ENCODE measurements around the gene SKOR2. TPM values are rescaled to one million over a fixed set of nuclear protein-coding genes. Genes with fewer than 3 reads are reported as not detected.

The SKOR2 gene
- total and polyA plus RNA-seq, 9 donors, result 0.01 TPM; not detected in 8

DNA sequence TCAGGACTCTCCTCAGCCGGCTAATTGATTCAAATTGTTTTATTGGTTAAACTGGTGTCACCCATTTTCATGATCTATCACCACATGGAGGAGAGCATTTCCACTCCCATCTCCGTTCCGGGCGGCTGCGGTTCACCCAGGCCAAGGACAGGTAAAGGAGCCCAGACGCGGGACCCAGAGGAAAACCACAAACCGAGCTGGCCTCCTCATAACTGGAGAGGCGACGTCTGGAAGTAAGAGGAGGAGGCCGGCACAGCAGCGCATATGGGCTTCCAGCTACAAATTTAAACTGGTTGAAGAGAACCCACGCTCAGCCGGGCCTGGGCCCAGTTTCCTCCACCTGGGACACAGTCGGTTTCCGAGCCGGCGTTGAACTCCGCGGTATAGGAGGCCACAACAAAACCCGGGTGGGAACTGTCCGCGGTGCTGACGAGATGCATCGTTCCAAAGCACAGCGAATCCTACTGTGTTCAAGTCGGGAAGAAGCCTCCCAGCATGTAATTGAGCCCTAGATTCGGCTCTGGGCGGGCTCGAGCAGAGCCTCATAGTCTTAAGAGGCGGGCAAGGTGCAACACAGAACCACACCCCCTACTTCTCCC lies 3.0 kb upstream of the SKOR2 start:
- Histone ChIP-seq H3K4me3 (no peak overlapping the region), H3K9me3 (no peaks in the 10 kb centered on the region), H3K27me3 (no peaks in the 10 kb centered on the region), H3K36me3 (no peaks in the 10 kb centered on the region), H3K27ac (no peak overlapping the region), H3K4me1 (ENCODE audit: insufficient read depth) (peaks cover 2% of the 10 kb centered on the region)
- TF ChIP-seq POLR2A (IDR thresholded peaks at IDR 0.05) (no peak), CTCF (IDR thresholded peaks at IDR 0.05) (no peak), EP300 (IDR thresholded peaks at IDR 0.05) (no peak)
- intact Hi-C loops (cut with DNase I), result no loop called here
- WGBS, 3 donors, result 2% methylated on average over 31 of the region's 31 CpGs
- DNase-seq, result no peak

GRCh38 chr18:47253101-47253654 lies 1.7 kb upstream of the SKOR2 start:
- WGBS, 3 donors, result 3 to 5% (median 4%) methylated on average over 11 of the region's 11 CpGs
- Histone ChIP-seq H3K27ac (no peak overlapping the region), H3K9me3 (no peaks in the 10 kb centered on the region), H3K36me3 (no peaks in the 10 kb centered on the region), H3K4me1 (ENCODE audit: insufficient read depth) (peaks cover 2% of the 10 kb centered on the region), H3K27me3 (no peaks in the 10 kb centered on the region), H3K4me3 (no peak overlapping the region)
- DNase-seq, result no peak
- intact Hi-C loops (cut with DNase I), result no loop called here
- TF ChIP-seq POLR2A (IDR thresholded peaks at IDR 0.05), result no peak
- TF ChIP-seq CTCF (IDR thresholded peaks at IDR 0.05), result no peak
- TF ChIP-seq EP300 (IDR thresholded peaks at IDR 0.05), result no peak

GRCh38 chr18:47250391-47251046 lies 941 bp downstream of the SKOR2 start:
- intact Hi-C loops (cut with DNase I), result no loop called here
- TF ChIP-seq CTCF (IDR thresholded peaks at IDR 0.05) (no peak), POLR2A (IDR thresholded peaks at IDR 0.05) (no peak), EP300 (IDR thresholded peaks at IDR 0.05) (no peak)
- Histone ChIP-seq H3K27me3 (no peaks in the 10 kb centered on the region), H3K4me1 (ENCODE audit: insufficient read depth) (peaks cover 2% of the 10 kb centered on the region), H3K27ac (no peak overlapping the region), H3K9me3 (no peaks in the 10 kb centered on the region), H3K4me3 (no peak overlapping the region), H3K36me3 (no peaks in the 10 kb centered on the region)
- 3 to 5% (median 4%) methylated on average over 26 of the region's 26 CpGs for WGBS, 3 donors
- no peak for DNase-seq

DNA sequence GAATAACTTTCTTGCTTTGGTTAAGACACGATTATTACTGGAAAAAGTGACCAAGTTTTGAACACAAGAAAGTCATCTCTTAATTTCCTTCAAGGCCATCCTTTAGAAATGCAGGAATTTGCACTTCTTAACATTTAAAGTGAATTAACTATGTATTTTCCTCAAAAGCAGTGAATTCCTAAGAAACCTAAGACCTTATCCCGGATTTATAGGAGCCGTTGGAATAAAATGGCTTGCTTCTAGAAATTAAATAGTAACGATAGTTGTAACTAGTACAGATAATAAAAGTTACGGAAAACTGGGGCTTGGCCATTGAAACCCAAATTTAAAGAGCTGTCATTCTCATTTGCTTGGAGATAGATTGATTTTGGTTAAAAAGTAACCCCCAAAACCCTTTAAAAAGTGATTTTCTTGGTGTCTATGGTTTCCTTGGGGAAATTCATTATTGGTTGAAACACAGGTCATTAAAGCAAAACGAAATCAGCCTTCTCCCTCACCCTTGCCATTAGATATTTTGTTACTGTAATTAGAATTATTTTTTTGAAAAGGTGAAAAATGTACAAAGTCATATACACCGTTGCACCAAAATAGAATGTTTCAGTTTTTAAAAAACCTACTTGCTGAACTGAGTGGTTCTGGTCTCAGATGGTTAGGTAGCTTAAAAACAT lies 2.0 kb downstream of the SKOR2 start:
- DNase-seq, result no peak
- Histone ChIP-seq H3K4me3 (no peak overlapping the region), H3K36me3 (no peaks in the 10 kb centered on the region), H3K9me3 (no peaks in the 10 kb centered on the region), H3K27ac (no peak overlapping the region), H3K27me3 (no peaks in the 10 kb centered on the region), H3K4me1 (ENCODE audit: insufficient read depth) (peaks cover 2% of the 10 kb centered on the region)
- intact Hi-C loops (cut with DNase I), result no loop called here
- 6 to 10% (median 9%) methylated on average over 7 of the region's 7 CpGs for WGBS, 3 donors
- TF ChIP-seq EP300 (IDR thresholded peaks at IDR 0.05) (no peak), POLR2A (IDR thresholded peaks at IDR 0.05) (no peak)

Measured in ovary (tissue), 9 donors.